Measurements from ENCODE around the gene SIK2.

DNA sequence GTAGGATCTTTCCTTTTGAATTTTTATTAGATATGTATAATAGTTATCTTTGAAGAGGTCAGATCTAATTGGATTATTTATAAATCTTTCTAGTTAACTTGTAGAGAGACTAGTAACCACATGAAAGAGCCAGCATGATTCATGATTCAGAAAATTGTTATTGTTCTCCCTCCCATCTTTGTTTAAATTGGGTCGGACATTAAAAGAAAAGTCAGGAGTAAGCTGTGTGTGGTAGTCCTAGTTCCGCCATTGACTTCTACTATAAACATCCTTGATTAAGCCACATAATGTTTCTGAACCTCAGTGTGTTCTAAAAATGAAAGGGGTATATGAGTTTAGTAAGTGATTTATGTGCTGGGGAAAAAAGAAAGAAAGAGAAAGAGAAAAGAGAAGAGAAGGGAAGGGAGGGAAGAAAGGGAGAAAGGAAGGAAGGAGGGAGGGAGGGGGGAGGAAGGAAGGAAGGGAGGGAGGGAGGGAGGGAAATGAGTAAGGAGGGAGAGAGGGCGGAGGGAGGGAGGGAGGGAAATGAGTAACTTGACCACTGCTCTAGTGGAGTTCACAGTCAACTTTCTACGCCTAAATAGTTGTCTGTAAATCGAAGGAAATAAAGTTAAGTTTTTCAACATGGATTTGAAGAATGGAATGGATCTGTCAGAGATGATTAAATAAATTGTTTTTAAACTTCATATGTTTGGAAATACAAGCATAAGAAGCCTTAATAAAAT, 32.9 kb downstream of the SIK2 start:
- TF ChIP-seq CTCF (IDR thresholded peaks at IDR 0.05) (no peak), POLR2A (IDR thresholded peaks at IDR 0.05) (no peak), EP300 (IDR thresholded peaks at IDR 0.05; ENCODE audit: low read depth) (no peak), POLR2AphosphoS5 (IDR thresholded peaks at IDR 0.05) (no peak)
